HepG2 (cell line): Measurements from ENCODE around the gene RAC3. TPM values are rescaled to one million over a fixed set of nuclear protein-coding genes. Genes with fewer than 3 reads are reported as not detected.

Experiments
- ATF2 ChIP-seq: sonication (generic); formaldehyde crosslinking; IDR thresholded peaks from 2 replicates; pipeline ENCODE4 v1.4.0; 2020; ENCODE audit warnings: missing genetic modification reagents
- ATF3 ChIP-seq: sonication (generic); formaldehyde crosslinking; IDR thresholded peaks from 2 replicates; pipeline ENCODE4 v1.4.0; 2020; ENCODE audit warnings: missing genetic modification reagents
- CAMTA2 ChIP-seq: sonication (generic); formaldehyde crosslinking; IDR thresholded peaks from 2 replicates; pipeline ENCODE4 v1.4.0; 2020; ENCODE audit warnings: mild to moderate bottlenecking, missing genetic modification reagents, borderline replicate concordance
- HMG20B ChIP-seq: conservative IDR thresholded peaks from 2 replicates; pipeline ENCODE4 v1.6.1; 2016; ENCODE audit warnings: missing genetic modification reagents, missing compliant biosample characterization
- MAFF ChIP-seq: IDR thresholded peaks from 2 replicates; pipeline ENCODE4 v1.6.1; 2011; ENCODE audit warnings: low read depth, low read length, improper control_type of control experiment
- MTERF4 ChIP-seq: sonication (generic); formaldehyde crosslinking; IDR thresholded peaks from 2 replicates; pipeline ENCODE4 v1.8.0; 2023; ENCODE audit warnings: mild to moderate bottlenecking, missing genetic modification reagents
- NCOA1 ChIP-seq: sonication (generic); formaldehyde crosslinking; IDR thresholded peaks from 2 replicates; pipeline ENCODE4 v1.9.0; 2021; ENCODE audit warnings: missing genetic modification reagents
- NFIB ChIP-seq: sonication (generic); formaldehyde crosslinking; IDR thresholded peaks from 2 replicates; pipeline ENCODE4 v1.9.0; 2021; ENCODE audit warnings: missing genetic modification reagents, mild to moderate bottlenecking, borderline replicate concordance
- POLR2AphosphoS5 ChIP-seq: IDR thresholded peaks from 2 replicates; pipeline ENCODE4 v1.6.1; 2012; ENCODE audit warnings: low read depth, low read length
- SAP130 ChIP-seq: IDR thresholded peaks from 2 replicates; pipeline ENCODE4 v1.6.1; 2016; ENCODE audit warnings: low read depth
- SIX1 ChIP-seq: sonication (generic); formaldehyde crosslinking; IDR thresholded peaks from 2 replicates; pipeline ENCODE4 v1.4.0; 2020; ENCODE audit warnings: missing genetic modification reagents, borderline replicate concordance
- SOX13 ChIP-seq, 3 experiments: fragments of 450-650 bp in 1 of 3; sonication (generic) in 1 of 3; formaldehyde crosslinking in 1 of 3; IDR thresholded peaks in 2 of 3; conservative IDR thresholded peaks in 1 of 3; 2 replicates each; pipeline versions ENCODE4 v1.5.0 to v1.6.1; 2016 to 2020; ENCODE audit warnings: antibody characterized with exemption in 1 of 3, mild to moderate bottlenecking in 1 of 3, missing compliant biosample characterization in 1 of 3, missing genetic modification reagents in 1 of 3, moderate library complexity in 1 of 3
- STAG1 ChIP-seq: sonication (generic); formaldehyde crosslinking; IDR thresholded peaks from 2 replicates; pipeline ENCODE4 v1.4.0; 2020; ENCODE audit warnings: missing genetic modification reagents
- TBL1XR1 ChIP-seq: fragments of 150-350 bp; IDR thresholded peaks from 2 replicates; pipeline ENCODE4 v1.6.1; 2014; ENCODE audit warnings: borderline replicate concordance, low read length; ENCODE audit not compliant: partially characterized antibody
- ZBED4 ChIP-seq: sonication (generic); formaldehyde crosslinking; IDR thresholded peaks from 2 replicates; pipeline ENCODE4 v1.4.0; 2020; ENCODE audit warnings: missing genetic modification reagents, borderline replicate concordance
- ZNF367 ChIP-seq: sonication (generic); formaldehyde crosslinking; IDR thresholded peaks from 2 replicates; pipeline ENCODE4 v1.4.0; 2020; ENCODE audit warnings: missing genetic modification reagents, borderline replicate concordance
- ZNF460 ChIP-seq: sonication (generic); formaldehyde crosslinking; IDR thresholded peaks from 2 replicates; pipeline ENCODE4 v1.5.1; 2020; ENCODE audit warnings: missing genetic modification reagents, mild to moderate bottlenecking, borderline replicate concordance
- ZNF577 ChIP-seq: sonication (generic); formaldehyde crosslinking; IDR thresholded peaks from 2 replicates; pipeline ENCODE4 v1.4.0; 2020; ENCODE audit warnings: mild to moderate bottlenecking, low read depth, missing genetic modification reagents, borderline replicate concordance
- ZNF7 ChIP-seq: IDR thresholded peaks from 2 replicates; pipeline ENCODE4 v1.6.1; 2016; ENCODE audit warnings: missing biosample characterization, missing genetic modification reagents
- ZSCAN25 ChIP-seq: sonication (generic); formaldehyde crosslinking; IDR thresholded peaks from 2 replicates; pipeline ENCODE4 v1.8.0; 2022; ENCODE audit warnings: mild to moderate bottlenecking, missing genetic modification reagents
- polyA plus RNA-seq, 8 experiments: library from polyadenylated mRNA; depleted of rRNA in 3 of 8; stranded (reverse) in 7 of 8; unstranded in 1 of 8; fragments of >200 nt; fragmentation: Illumina TruSeq in 4 of 8; extraction: Trizol in 4 of 8; gene quantifications; 2 replicates each; pipeline versions ENCODE4 v1.2.1 to v1.2.3, GENCODE V29; 2011 to 2016; ENCODE audit warnings: low read depth in 4 of 8, missing spikeins in 1 of 8, mixed read lengths in 1 of 8; ENCODE audit not compliant: insufficient read depth in 1 of 8
- total RNA-seq, 5 experiments: library from RNA; depleted of rRNA; stranded (reverse); fragments of >200 nt; fragmentation: Illumina TruSeq; extraction: Trizol; gene quantifications; 2 replicates each; pipeline ENCODE4 v1.2.3, GENCODE V29; 2016; ENCODE audit warnings: low read depth in 1 of 5

RAC3 gene
- total and polyA plus RNA-seq, 2 of the 13 experiments (the other 11 are each of a cell fraction or from before 2014, with no cell fraction given), result 10.5 to 21.3 TPM

GRCh38 chr17:82021900-82022309 lies 9.6 kb upstream of the RAC3 start (continued):
- TF ChIP-seq TBL1XR1, result no peak
- no peak; the same call in none of the 2 replicates for TF ChIP-seq ATF2
- TF ChIP-seq SAP130 (CRISPR knock-in tag), result peak; percentile 3; the same call in 1 of the 2 replicates
- no peak for TF ChIP-seq ZNF577 (CRISPR knock-in tag)
- no peak for TF ChIP-seq ZBED4 (CRISPR knock-in tag)
- TF ChIP-seq ATF3, result no peak; the same call in 1 of the 2 replicates
- TF ChIP-seq ZNF7 (CRISPR knock-in tag), result peak; percentile 0; the same call in 1 of the 2 replicates
- no peak; the same call in 1 of the 2 replicates for TF ChIP-seq CAMTA2 (CRISPR knock-in tag)
- TF ChIP-seq STAG1 (CRISPR knock-in tag), result no peak
- TF ChIP-seq SIX1 (CRISPR knock-in tag), result no peak
- no peak for TF ChIP-seq MAFF
- TF ChIP-seq POLR2AphosphoS5, result no peak
- no peak for TF ChIP-seq ZNF460 (CRISPR knock-in tag)
- TF ChIP-seq MTERF4 (CRISPR knock-in tag), result no peak
- TF ChIP-seq SOX13 (IDR thresholded peaks at IDR 0.05), result no peak
- TF ChIP-seq SOX13 (CRISPR knock-in tag; conservative IDR thresholded peaks at IDR 0.05 in 1 of 2, IDR thresholded peaks at IDR 0.05 in 1 of 2), result no peak
- TF ChIP-seq ZNF367 (CRISPR knock-in tag), result no peak
- no peak; the same call in 1 of the 2 replicates for TF ChIP-seq HMG20B (CRISPR knock-in tag)
- no peak for TF ChIP-seq NCOA1
- TF ChIP-seq ZSCAN25 (CRISPR knock-in tag), result no peak
- no peak for TF ChIP-seq NFIB (CRISPR knock-in tag)
